ENCODE results near the gene TRRAP.

GRCh38 chr7:99020413-99020715 is 142.0 kb downstream of the TRRAP start:
- TF ChIP-seq CTCF (IDR thresholded peaks at IDR 0.05) (no peak), POLR2A (IDR thresholded peaks at IDR 0.05) (no peak)
